HTERT RPE-1 (cell line): Measurements from ENCODE around the gene ENTREP1.
"Not testable (repeated sequence)": the region's sequence is repeated elsewhere in the genome, so short reads cannot be mapped to it uniquely, and the experiment has no call there.

ENCODE experiments used
- in situ Hi-C: fragments of 300-500 bp; cut with MboI; formaldehyde crosslinking; loops from 4 replicates; pipeline ENCODE4 v1.14.3; 2020; ENCODE audit warnings: low sequenced_read_pairs

ENTREP1 gene

GRCh38 chr9:69409936-69410335 is 84.9 kb downstream of the ENTREP1 start:
- in situ Hi-C loops, result not testable (repeated sequence)

- in situ Hi-C loops, result no loop called here
Measured at GRCh38 chr9:69411246-69411645, 86.2 kb downstream of the ENTREP1 start.

- in situ Hi-C loops, result no loop called here
Measured at GRCh38 chr9:69411931-69412740, 87.1 kb downstream of the ENTREP1 start.

GRCh38 chr9:69412741-69413150 is 87.7 kb downstream of the ENTREP1 start:
- in situ Hi-C loops, result no loop called here

- in situ Hi-C loops, result no loop called here
Measured at GRCh38 chr9:69420611-69421270, 95.7 kb downstream of the ENTREP1 start.

GRCh38 chr9:69421908-69422801 is 97.1 kb downstream of the ENTREP1 start:
- in situ Hi-C loops, result no loop called here

GRCh38 chr9:69425136-69425801 is 100.3 kb downstream of the ENTREP1 start:
- in situ Hi-C loops, result no loop called here

- in situ Hi-C loops, result no loop called here
Measured at GRCh38 chr9:69427286-69427685, 102.3 kb downstream of the ENTREP1 start.

GRCh38 chr9:69428017-69428785 is 103.2 kb downstream of the ENTREP1 start:
- in situ Hi-C loops, result no loop called here

GRCh38 chr9:69429281-69429680 is 104.3 kb downstream of the ENTREP1 start:
- in situ Hi-C loops, result no loop called here

- in situ Hi-C loops, result no loop called here
Measured at GRCh38 chr9:69430206-69430605, 105.2 kb downstream of the ENTREP1 start.

- in situ Hi-C loops, result no loop called here
Measured at GRCh38 chr9:69431203-69431602, 106.2 kb downstream of the ENTREP1 start.

- in situ Hi-C loops, result no loop called here
Measured at GRCh38 chr9:69431777-69432176, 106.8 kb downstream of the ENTREP1 start.

GRCh38 chr9:69432623-69433022 is 107.6 kb downstream of the ENTREP1 start:
- in situ Hi-C loops, result no loop called here

- in situ Hi-C loops, result no loop called here
Measured at GRCh38 chr9:69433392-69433791, 108.4 kb downstream of the ENTREP1 start.

- in situ Hi-C loops, result no loop called here
Measured at GRCh38 chr9:69433968-69434367, 109.0 kb downstream of the ENTREP1 start.

- in situ Hi-C loops, result not testable (repeated sequence)
Measured at GRCh38 chr9:69439654-69440053, 114.6 kb downstream of the ENTREP1 start.

GRCh38 chr9:69440254-69440955 is 115.4 kb downstream of the ENTREP1 start:
- in situ Hi-C loops, result not testable (repeated sequence)
